ENCODE data around the gene AXL.

The AXL gene

GRCh38 chr19:41222240-41222639 lies 3.2 kb downstream of the AXL start:
- H3K9me2 ChIP-seq (replicated peaks; ENCODE audit: low read depth, low read length) = no peaks in the 10 kb centered on the region
- no peak for TF ChIP-seq EZH2phosphoT487 (IDR thresholded peaks at IDR 0.05; ENCODE audit: borderline replicate concordance)
- TF ChIP-seq, protein P1, sequence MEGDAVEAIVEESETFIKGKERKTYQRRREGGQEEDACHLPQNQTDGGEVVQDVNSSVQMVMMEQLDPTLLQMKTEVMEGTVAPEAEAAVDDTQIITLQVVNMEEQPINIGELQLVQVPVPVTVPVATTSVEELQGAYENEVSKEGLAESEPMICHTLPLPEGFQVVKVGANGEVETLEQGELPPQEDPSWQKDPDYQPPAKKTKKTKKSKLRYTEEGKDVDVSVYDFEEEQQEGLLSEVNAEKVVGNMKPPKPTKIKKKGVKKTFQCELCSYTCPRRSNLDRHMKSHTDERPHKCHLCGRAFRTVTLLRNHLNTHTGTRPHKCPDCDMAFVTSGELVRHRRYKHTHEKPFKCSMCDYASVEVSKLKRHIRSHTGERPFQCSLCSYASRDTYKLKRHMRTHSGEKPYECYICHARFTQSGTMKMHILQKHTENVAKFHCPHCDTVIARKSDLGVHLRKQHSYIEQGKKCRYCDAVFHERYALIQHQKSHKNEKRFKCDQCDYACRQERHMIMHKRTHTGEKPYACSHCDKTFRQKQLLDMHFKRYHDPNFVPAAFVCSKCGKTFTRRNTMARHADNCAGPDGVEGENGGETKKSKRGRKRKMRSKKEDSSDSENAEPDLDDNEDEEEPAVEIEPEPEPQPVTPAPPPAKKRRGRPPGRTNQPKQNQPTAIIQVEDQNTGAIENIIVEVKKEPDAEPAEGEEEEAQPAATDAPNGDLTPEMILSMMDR (conservative IDR thresholded peaks at IDR 0.05; ENCODE audit: low read length) = no peak
- no peaks in the 10 kb centered on the region for H3K9me3 ChIP-seq (ENCODE audit: insufficient read depth, low read depth, low read length)
- no peaks in the 10 kb centered on the region for H4K20me1 ChIP-seq (ENCODE audit: insufficient read depth, low read length, poor library complexity, severe bottlenecking)
- no peak overlapping the region for H2AFZ ChIP-seq (ENCODE audit: low read length)
- no peak overlapping the region for H3K9ac ChIP-seq (ENCODE audit: low read depth, low read length, poor library complexity, severe bottlenecking)
- H3K4me3 ChIP-seq (ENCODE audit: low read length, poor library complexity, severe bottlenecking) = no peak overlapping the region
- peaks cover 7% of the 10 kb centered on the region for H3K27me3 ChIP-seq (ENCODE audit: insufficient read depth, low read length, poor library complexity, severe bottlenecking)
- no peaks in the 10 kb centered on the region for H3F3A ChIP-seq (ENCODE audit: low read depth)
- H3K36me3 ChIP-seq (ENCODE audit: insufficient read depth, low read length) = no peaks in the 10 kb centered on the region
- H3K4me2 ChIP-seq (ENCODE audit: low read depth, low read length, poor library complexity, severe bottlenecking) = no peak overlapping the region
- no peaks in the 10 kb centered on the region for H3K79me2 ChIP-seq (ENCODE audit: insufficient read depth, low read length)
- no peaks in the 10 kb centered on the region for H3K4me1 ChIP-seq (ENCODE audit: insufficient read depth, low read length, poor library complexity, severe bottlenecking)

DNA sequence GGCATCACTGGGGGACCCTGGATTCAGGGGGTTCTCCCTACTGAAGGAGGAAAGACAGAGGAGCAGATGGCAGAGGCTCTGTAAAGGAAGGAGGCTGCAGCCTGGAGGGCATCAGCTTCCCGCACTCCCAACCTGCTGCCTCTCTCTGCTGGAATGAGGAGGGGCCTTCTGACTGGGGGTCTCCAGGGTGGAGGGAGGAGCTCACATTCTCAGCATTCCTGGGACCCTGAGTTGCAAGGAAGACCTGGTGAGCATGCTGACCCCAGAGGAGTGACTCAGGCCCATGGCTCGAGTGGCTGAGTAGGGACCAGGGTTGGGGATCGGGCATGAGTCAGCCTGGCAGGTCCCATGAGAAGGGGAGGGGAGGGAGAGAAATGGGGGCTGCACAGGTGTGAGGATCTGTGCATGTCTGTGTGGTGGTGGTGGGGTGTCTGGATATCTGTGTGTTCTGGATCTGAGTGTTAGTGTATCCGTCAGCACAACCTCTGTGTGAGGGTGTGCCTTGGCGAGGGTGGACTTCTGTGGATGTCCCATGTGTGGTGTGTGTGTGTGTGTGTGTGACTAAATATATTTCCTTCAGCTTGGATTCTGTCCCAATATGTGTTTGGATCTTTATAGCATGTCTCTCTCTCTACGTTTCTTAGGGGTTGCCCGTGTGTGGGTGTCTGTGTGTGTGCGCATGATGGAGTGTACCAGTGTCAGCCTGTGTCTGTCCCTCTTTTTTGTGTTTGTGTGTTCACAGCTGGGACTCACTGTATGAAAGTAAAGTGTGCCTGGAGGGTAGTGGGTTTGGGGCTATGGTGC lies 4.6 kb downstream of the AXL start:
- Histone ChIP-seq H3K9me3 (ENCODE audit: insufficient read depth, low read depth, low read length) (no peaks in the 10 kb centered on the region), H3F3A (ENCODE audit: low read depth) (no peaks in the 10 kb centered on the region), H3K4me3 (ENCODE audit: low read length, poor library complexity, severe bottlenecking) (no peak overlapping the region), H3K4me1 (ENCODE audit: insufficient read depth, low read length, poor library complexity, severe bottlenecking) (no peaks in the 10 kb centered on the region), H3K79me2 (ENCODE audit: insufficient read depth, low read length) (no peaks in the 10 kb centered on the region), H4K20me1 (ENCODE audit: insufficient read depth, low read length, poor library complexity, severe bottlenecking) (no peaks in the 10 kb centered on the region), H3K27me3 (ENCODE audit: insufficient read depth, low read length, poor library complexity, severe bottlenecking) (peaks cover 7% of the 10 kb centered on the region), H3K36me3 (ENCODE audit: insufficient read depth, low read length) (no peaks in the 10 kb centered on the region), H3K4me2 (ENCODE audit: low read depth, low read length, poor library complexity, severe bottlenecking) (no peak overlapping the region), H2AFZ (ENCODE audit: low read length) (no peak overlapping the region), H3K9ac (ENCODE audit: low read depth, low read length, poor library complexity, severe bottlenecking) (no peak overlapping the region), H3K9me2 (replicated peaks; ENCODE audit: low read depth, low read length) (no peaks in the 10 kb centered on the region)
- TF ChIP-seq EZH2phosphoT487 (IDR thresholded peaks at IDR 0.05; ENCODE audit: borderline replicate concordance) = no peak
- TF ChIP-seq, protein P1 (conservative IDR thresholded peaks at IDR 0.05; ENCODE audit: low read length) = no peak

GRCh38 chr19:41224632-41225031 lies 5.6 kb downstream of the AXL start:
- H3K9ac ChIP-seq (ENCODE audit: low read depth, low read length, poor library complexity, severe bottlenecking) = no peak overlapping the region
- no peaks in the 10 kb centered on the region for H3F3A ChIP-seq (ENCODE audit: low read depth)
- no peaks in the 10 kb centered on the region for H3K79me2 ChIP-seq (ENCODE audit: insufficient read depth, low read length)
- no peaks in the 10 kb centered on the region for H3K4me1 ChIP-seq (ENCODE audit: insufficient read depth, low read length, poor library complexity, severe bottlenecking)
- no peak overlapping the region for H3K4me3 ChIP-seq (ENCODE audit: low read length, poor library complexity, severe bottlenecking)
- H2AFZ ChIP-seq (ENCODE audit: low read length) = no peak overlapping the region
- H3K4me2 ChIP-seq (ENCODE audit: low read depth, low read length, poor library complexity, severe bottlenecking) = no peak overlapping the region
- peaks cover 7% of the 10 kb centered on the region for H3K27me3 ChIP-seq (ENCODE audit: insufficient read depth, low read length, poor library complexity, severe bottlenecking)
- no peaks in the 10 kb centered on the region for H4K20me1 ChIP-seq (ENCODE audit: insufficient read depth, low read length, poor library complexity, severe bottlenecking)
- H3K9me2 ChIP-seq (replicated peaks; ENCODE audit: low read depth, low read length) = no peaks in the 10 kb centered on the region
- no peaks in the 10 kb centered on the region for H3K36me3 ChIP-seq (ENCODE audit: insufficient read depth, low read length)
- H3K9me3 ChIP-seq (ENCODE audit: insufficient read depth, low read depth, low read length) = no peaks in the 10 kb centered on the region
- no peak for TF ChIP-seq EZH2phosphoT487 (IDR thresholded peaks at IDR 0.05; ENCODE audit: borderline replicate concordance)
- TF ChIP-seq, protein P1 (conservative IDR thresholded peaks at IDR 0.05; ENCODE audit: low read length) = no peak

Data from Loucy (cell line).